ENCODE measurements around the gene TNKS2.

DNA sequence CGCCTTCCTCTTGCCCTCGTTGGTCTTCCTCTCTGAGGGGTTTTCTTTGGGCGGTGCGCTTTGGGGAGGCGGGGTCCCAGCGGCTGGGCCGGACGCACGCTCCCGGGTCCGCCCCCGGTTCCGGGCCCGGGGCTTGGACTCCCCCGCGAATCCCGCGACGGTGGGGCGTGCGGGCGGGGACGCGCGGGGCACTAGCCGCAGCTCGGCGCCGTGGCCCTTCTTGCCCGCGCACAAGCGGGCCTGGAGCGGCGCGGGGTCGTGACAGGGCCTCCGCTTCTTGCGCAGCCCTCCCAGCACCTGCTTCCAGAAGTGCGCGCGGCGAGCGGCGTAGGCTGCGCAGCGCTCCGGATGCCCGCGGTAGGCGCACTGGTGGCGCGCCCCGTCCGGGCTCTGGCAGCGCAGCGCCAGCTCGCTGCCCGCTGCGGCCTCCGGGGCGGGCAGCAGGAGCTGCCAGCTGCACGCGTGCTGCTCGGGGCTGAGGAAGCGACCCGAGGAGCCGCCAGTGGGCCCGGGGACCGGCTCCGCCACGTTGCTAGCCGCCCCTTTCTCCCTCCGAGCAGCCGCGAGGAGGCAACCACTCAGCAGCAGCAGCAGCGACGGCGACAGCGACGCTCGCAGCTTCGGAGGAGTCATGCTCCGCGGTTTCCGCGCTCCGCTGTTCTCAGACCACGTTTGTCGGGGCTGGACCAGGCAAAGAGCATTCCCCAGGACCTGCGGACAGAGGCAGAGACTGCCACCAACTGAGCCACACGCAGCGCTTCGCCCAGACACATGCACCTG, 110.3 kb downstream of the TNKS2 start:
- peak in 2 of 4 experiments; percentile 19 to 48 for TF ChIP-seq CTCF (IDR thresholded peaks at IDR 0.05)
- no peak for TF ChIP-seq POLR2A (IDR thresholded peaks at IDR 0.05)
- no peak for TF ChIP-seq POLR2AphosphoS5 (IDR thresholded peaks at IDR 0.05)

Data from prostate gland (tissue), 2 donors.